K562 treated with DMSO at 1 percent for 4 hours (cell line): ENCODE results near the gene IMPDH1. TPM values are rescaled to one million over a fixed set of nuclear protein-coding genes. Genes with fewer than 3 reads are reported as not detected.

ENCODE experiments used
- total RNA-seq: library from RNA; unstranded; fragments of 300-600 nt; gene quantifications from 2 replicates; pipeline ENCODE4 v1.2.3, GENCODE V29; 2022; ENCODE audit not compliant: insufficient read depth

The IMPDH1 gene
- 51.8 and 68.8 TPM in 2 replicates for total RNA-seq

DNA sequence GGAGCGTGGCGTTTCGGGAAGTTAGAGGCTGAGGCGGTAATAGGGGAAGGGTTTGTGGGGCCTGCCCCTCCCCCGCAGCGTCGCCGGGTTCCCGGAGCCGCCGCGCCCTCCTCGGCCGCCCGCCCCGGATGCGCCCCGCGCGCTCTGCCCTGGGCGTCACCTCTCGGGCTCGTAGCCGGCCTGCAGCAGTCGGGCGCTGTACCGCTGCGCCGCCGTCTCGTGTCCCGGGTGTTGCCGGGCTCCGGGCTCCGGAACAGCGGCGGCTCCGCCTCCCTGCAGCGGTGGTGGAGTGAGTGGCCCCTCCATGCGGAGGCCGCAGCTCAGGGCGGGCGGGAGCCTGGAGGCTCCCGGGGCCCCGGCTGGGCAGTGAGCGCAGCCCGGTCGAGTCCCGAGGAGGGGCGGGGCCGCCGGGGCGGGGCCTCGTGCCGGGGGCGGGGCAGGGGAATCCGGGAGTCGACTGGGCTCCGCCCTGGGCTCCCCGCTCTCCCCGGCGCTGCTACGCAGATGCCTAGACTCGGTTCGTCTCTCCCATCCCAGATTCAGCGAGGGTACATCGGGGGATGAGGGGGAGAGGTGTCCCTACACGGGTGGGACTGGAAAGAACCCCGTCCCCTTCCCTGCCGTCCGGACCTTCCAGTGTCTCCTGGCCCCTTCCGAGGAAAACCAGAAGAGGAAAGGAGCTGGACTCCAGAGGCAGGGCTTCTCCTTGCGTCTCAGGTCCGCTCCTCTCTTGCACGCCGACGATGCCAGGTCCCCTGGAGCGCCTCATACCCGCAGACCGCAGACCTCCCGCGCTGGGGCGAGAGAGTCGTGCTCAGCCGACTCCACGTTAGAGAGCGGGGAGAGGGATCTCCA is at the start of gene IMPDH1:
IMPDH1 (minus strand) TSS at position 387 of the 855 bp plus-strand sequence; CDS start at position 306, 81 bp downstream.

GRCh38 chr7:128455543-128456254 is 45.9 kb upstream of the IMPDH1 start, which contains the start of gene HILPDA:
HILPDA (plus strand) TSS chr7:128455878; CDS start chr7:128457269, 1,391 bp downstream.

GRCh38 chr7:128361411-128362379 is 48.1 kb downstream of the IMPDH1 start, which contains the start of gene PRRT4:
PRRT4 (minus strand) TSS chr7:128361690.

DNA sequence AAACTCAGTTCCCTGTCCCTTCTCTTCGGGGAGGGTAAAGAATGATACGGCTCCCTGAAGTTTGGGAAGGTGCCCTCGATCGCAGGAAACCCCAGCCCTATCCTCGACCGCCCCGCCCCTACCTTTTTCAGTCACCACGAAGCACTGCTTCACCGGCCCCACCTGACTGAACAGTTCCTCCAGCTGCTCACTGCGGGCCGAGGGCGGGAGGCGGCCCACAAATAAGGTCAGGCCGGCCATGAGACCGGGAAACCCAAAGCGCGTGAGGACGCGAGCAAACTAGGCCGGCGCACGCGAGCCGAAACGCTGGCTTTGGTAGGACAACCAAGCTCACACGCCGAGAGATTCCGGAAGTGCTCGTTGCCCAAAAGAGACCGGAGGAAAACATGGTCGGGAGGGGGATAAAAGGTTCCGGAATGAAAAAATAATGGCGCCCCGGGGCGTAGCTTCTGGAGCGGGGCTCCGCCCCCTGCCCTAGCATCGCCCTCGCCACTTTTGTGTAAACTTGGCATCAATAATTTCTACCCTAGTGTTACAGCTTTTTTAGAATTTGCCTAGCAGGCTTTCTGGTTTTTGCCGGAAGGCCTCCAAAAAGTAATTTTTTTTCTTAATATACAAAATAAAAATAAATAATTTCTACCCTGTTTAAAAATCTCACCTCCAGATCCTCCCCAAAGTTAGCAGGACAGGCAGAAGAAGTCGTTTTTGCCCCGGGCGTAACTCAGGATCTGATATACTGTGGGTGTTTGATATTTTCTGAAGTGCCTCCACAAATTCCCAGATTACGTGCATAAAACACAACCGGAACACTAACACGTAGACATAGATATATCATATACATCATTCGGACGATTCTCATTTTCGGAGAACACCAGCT is 66.0 kb downstream of the IMPDH1 start, which contains the start of gene RBM28:
RBM28 (minus strand) TSS at position 355 of the 877 bp plus-strand sequence; CDS start at position 240, 115 bp downstream.

Other genes with a start within 250 kb of the IMPDH1 start
- gene LEP, start 168.7 kb downstream of the IMPDH1 start, total RNA-seq = not detected in 2 replicates
- gene RBM28, start 66.1 kb downstream of the IMPDH1 start, total RNA-seq = 30.3 and 38.5 TPM in 2 replicates
- not detected in 2 replicates for gene PRRT4, start 48.3 kb downstream of the IMPDH1 start, total RNA-seq
- 14.7 and 19.1 TPM in 2 replicates for gene HILPDA, start 45.9 kb upstream of the IMPDH1 start, total RNA-seq
- gene METTL2B, start 66.8 kb upstream of the IMPDH1 start, total RNA-seq = 21.0 and 25.4 TPM in 2 replicates